DMS53 (cell line): ENCODE measurements around the gene PCDHGA3.
"Not testable (repeated sequence)": the region's sequence is repeated elsewhere in the genome, so short reads cannot be mapped to it uniquely, and the experiment has no call there.

Experiments
- DNase-seq: peaks from one replicate; lab custom pipeline; 2025; lab: John Stamatoyannopoulos, UW

Gene PCDHGA3

DNA sequence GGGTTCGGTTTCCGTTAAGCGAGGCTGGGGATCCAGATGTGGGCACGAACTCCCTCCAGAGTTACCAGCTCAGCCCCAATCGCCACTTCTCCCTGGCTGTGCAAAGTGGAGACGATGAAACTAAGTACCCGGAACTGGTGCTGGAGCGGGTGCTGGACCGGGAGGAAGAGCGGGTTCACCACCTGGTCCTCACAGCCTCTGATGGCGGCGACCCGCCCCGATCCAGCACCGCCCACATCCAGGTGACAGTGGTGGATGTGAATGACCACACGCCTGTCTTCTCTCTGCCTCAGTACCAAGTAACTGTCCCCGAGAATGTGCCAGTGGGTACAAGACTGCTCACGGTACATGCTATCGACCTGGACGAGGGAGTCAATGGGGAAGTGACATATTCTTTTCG is 39.7 kb downstream of the PCDHGA3 start:
- no peak for DNase-seq

DNA sequence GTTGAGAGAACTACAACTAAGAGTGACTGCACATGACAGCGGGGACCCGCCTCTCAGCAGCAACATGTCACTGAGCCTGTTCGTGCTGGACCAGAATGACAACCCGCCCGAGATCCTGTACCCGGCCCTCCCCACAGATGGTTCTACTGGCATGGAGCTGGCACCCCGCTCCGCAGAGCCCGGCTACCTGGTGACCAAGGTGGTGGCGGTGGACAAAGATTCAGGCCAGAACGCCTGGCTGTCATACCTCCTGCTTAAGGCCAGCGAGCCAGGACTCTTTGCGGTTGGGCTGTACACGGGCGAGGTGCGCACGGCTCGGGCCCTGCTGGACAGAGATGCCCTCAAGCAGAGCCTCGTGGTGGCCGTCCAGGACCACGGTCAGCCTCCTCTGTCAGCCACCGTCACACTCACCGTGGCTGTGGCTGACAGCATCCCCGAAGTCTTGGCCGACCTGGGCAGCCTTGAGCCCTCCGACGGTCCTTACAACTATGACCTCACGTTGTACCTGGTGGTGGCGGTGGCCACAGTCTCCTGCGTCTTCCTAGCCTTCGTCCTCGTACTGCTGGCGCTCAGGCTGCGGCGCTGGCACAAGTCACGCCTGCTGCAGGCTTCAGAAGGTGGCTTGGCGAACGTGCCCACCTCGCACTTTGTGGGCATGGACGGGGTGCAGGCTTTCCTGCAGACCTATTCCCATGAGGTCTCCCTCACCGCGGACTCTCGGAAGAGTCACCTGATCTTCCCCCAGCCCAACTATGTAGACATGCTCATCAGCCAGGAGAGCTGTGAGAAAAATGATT is 41.0 kb downstream of the PCDHGA3 start:
- no peak for DNase-seq

DNA sequence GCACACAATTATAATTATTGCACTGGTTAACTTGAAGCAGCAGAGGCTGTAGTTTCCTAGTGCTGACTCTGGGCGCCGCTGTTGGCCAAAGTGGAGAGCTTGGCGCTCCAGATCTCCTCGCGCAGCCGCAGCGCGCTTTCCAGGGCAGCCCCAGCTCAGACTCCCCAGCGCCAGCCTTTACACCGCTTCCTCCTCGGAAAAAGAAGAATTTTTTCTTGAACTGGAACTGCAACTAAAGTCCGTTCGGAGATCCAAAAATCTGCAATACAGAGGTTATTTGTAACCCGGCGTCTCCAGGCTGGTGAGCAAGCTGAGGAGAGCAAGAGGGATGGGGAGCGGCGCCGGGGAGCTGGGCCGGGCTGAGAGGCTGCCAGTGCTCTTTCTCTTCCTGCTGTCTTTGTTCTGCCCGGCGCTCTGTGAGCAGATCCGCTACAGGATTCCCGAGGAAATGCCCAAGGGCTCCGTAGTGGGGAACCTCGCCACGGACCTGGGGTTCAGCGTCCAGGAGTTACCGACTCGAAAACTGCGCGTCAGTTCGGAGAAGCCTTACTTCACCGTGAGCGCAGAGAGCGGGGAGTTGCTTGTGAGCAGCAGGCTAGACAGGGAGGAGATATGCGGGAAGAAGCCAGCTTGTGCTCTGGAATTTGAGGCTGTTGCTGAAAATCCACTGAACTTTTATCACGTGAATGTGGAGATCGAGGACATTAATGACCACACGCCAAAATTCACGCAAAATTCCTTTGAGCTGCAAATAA is 44.1 kb downstream of the PCDHGA3 start, which contains the start of gene PCDHGB4:
TSS of gene PCDHGB4 (plus strand) at position 142 of the 755 bp plus-strand sequence. CDS start at position 329, 187 bp downstream.
- DNase-seq, result peak; percentile 79

DNA sequence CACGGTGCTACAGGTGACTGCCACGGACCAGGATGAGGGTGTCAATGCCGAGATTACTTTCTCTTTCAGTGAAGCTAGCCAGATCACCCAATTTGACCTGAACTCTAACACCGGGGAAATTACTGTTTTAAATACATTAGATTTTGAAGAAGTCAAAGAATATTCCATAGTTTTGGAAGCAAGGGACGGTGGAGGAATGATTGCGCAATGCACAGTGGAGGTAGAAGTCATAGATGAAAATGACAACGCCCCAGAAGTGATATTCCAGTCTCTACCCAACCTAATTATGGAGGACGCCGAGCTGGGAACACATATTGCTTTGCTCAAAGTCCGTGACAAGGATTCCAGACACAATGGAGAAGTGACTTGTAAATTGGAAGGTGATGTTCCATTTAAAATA is 45.0 kb downstream of the PCDHGA3 start:
- no peak for DNase-seq

DNA sequence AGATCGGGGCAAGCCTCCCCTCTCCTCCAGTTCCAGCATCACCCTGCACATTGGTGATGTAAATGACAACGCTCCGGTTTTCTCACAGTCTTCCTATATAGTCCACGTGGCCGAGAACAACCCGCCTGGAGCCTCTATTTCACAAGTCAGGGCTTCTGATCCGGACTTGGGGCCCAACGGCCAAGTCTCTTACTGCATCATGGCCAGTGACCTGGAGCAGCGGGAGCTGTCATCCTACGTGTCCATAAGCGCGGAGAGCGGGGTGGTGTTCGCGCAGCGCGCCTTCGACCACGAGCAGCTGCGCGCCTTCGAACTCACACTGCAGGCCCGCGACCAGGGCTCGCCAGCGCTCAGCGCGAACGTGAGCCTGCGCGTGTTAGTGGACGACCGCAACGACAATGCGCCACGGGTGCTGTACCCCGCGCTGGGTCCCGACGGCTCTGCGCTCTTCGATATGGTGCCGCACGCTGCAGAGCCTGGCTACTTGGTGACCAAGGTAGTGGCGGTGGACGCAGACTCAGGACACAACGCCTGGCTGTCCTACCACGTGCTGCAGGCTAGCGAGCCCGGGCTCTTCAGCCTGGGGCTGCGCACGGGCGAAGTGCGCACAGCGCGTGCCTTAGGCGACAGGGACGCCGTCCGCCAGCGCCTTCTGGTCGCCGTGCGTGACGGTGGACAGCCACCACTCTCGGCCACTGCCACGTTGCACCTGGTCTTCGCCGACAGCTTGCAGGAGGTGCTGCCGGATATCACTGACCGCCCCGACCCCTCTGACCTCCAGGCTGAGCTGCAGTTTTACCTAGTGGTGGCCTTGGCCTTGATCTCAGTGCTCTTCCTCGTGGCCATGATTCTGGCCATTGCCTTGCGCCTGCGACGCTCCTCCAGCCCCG is 45.8 kb downstream of the PCDHGA3 start:
- DNase-seq, result no peak

DNA sequence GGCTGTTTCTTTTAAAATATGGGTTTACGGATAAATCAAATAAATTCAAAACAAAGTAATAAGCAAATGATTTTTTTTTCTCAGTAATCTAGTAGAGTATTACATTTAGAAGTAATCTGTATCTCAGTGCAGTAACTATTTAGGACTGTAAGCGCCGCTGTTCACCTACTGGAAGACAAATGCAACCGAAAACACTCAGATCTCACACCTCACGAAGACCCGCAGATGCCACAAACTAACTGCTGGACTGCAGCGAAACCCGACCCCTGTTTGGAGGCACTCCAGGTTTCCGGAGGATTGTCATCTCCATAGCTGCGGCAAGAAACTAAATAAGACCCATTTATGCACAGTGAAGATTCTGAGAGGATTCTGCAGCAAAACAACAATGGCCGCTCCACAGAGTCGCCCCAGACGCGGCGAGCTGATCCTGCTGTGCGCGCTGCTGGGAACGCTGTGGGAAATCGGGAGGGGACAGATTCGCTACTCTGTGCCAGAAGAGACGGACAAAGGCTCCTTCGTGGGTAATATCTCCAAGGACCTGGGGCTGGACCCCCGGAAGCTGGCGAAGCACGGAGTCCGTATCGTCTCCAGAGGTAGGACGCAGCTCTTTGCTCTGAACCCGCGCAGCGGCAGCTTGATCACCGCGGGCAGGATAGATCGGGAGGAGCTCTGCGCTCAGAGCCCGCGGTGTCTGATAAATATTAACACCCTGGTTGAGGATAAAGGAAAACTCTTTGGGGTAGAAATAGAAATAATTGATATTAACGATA is 49.0 kb downstream of the PCDHGA3 start, which contains the start of gene PCDHGA8:
TSS of gene PCDHGA8 (plus strand) at position 205 of the 770 bp plus-strand sequence. CDS start at position 386, 181 bp downstream.
- DNase-seq, result peak; percentile 39

DNA sequence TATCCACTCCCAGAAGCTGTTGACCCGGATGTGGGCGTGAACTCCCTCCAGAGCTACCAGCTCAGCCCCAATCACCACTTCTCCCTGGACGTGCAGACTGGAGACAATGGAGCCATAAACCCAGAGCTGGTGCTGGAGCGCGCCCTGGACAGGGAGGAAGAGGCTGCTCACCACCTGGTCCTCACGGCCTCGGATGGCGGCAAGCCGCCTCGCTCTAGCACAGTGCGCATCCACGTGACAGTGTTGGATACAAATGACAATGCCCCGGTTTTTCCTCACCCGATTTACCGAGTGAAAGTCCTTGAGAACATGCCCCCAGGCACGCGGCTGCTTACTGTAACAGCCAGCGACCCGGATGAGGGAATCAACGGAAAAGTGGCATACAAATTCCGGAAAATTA is 49.6 kb downstream of the PCDHGA3 start:
- no peak for DNase-seq

DNA sequence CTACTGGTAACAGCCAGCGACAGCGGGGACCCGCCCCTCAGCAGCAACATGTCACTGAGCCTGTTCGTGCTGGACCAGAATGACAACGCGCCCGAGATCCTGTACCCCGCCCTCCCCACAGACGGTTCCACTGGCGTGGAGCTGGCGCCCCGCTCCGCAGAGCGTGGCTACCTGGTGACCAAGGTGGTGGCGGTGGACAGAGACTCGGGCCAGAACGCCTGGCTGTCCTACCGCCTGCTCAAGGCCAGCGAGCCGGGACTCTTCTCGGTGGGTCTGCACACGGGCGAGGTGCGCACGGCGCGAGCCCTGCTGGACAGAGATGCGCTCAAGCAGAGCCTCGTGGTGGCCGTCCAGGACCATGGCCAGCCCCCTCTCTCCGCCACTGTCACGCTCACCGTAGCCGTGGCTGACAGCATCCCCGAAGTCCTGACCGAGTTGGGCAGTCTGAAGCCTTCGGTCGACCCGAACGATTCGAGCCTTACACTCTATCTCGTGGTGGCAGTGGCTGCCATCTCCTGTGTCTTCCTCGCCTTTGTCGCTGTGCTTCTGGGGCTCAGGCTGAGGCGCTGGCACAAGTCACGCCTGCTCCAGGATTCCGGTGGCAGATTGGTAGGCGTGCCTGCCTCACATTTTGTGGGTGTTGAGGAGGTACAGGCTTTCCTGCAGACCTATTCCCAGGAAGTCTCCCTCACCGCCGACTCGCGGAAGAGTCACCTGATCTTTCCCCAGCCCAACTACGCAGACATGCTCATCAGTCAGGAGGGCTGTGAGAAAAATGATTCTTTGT is 51.0 kb downstream of the PCDHGA3 start:
- not testable (repeated sequence) for DNase-seq
